HG03045 (cell line): ENCODE data around the gene CYBC1.
"Not testable (repeated sequence)": the region's sequence is repeated elsewhere in the genome, so short reads cannot be mapped to it uniquely, and the experiment has no call there.

ENCODE experiments used
- ATAC-seq: cut with Tn5 transposase; IDR thresholded peaks from one replicate; pipeline ENCODE4 v1.9.1; 2021; ENCODE audit warnings: mild to moderate bottlenecking, moderate library complexity; ENCODE audit not compliant: unreplicated experiment

CYBC1 gene

GRCh38 chr17:82435601-82436583, 14.7 kb downstream of the CYBC1 start:
- ATAC-seq = no peak

DNA sequence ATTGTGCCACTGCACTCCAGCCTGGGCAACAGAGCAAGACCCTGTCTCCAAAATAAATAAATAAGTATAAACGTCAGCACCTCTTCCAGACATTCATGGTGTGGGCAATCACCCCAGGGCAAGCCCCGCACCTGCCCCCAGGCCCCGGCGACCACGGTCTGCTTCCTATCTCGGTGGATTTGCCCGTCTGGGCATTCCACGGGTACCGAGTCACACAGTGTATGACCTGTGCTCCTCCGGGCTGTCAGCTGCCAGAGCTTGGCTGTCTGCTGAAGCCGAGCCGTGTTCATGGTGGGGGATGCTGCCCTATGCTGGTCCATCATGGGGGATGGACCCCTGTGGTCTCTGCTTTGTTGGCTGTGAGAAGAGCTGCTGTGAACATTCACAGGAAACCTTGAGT, 15.4 kb downstream of the CYBC1 start:
- no peak for ATAC-seq

- ATAC-seq = no peak
Observed at GRCh38 chr17:82434216-82434565, 16.4 kb downstream of the CYBC1 start.

DNA sequence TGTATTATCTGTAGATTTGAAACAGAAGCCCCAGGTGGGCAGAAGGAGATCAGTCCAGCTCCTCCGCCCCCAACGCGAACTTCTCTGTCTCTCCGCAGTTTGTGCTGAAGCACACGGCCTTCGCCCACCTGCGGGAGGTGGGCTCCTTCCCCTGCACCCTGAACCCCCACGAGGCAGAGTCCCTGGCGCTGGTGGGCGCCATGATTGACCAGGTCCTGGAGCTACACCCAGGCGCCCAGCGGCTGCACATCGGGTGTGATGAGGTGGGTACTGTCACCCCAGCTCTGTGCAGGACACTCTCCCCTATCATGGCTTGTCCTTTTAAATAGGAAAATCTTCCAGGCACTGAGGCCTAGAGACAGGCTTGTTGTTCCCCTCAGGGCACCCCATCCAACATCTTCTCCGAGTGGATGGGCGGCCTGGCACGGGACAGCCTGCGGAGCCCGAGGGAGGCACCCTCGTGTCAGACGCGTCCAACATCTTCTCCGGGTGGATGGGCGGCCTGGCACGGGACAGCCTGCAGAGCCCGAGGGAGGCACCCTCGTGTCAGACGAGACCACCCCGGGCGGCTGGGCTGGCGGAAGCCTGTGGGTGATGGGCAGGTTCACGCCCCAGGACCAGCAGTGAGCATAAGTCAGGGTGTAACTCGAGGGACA, 16.9 kb downstream of the CYBC1 start:
- ATAC-seq = no peak

DNA sequence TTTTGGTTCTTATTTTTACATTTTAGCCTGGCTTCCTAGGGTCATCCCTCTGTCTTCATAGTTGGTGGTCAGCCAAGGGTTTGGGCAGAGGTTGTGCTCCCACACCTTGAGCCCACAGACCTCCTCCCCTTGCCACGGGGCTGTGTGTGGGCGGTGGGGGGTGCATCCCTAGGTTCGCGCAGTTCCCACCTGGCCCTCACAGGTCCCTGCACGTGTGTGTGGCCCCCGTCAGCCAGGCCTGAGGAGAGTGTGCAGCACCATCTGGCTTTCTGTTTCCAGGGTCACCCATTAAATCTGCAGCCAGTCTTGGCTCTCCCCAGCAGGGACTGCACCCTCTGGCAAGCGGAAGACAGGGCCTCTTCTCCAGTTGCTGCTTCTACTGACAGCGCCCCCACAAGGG, 18.5 kb downstream of the CYBC1 start:
- ATAC-seq = no peak

GRCh38 chr17:82429824-82430223, 20.7 kb downstream of the CYBC1 start:
- no peak for ATAC-seq

GRCh38 chr17:82428546-82428945, 22.0 kb downstream of the CYBC1 start:
- no peak for ATAC-seq

- ATAC-seq = no peak
Observed at GRCh38 chr17:82424863-82425159, 25.7 kb downstream of the CYBC1 start.

DNA sequence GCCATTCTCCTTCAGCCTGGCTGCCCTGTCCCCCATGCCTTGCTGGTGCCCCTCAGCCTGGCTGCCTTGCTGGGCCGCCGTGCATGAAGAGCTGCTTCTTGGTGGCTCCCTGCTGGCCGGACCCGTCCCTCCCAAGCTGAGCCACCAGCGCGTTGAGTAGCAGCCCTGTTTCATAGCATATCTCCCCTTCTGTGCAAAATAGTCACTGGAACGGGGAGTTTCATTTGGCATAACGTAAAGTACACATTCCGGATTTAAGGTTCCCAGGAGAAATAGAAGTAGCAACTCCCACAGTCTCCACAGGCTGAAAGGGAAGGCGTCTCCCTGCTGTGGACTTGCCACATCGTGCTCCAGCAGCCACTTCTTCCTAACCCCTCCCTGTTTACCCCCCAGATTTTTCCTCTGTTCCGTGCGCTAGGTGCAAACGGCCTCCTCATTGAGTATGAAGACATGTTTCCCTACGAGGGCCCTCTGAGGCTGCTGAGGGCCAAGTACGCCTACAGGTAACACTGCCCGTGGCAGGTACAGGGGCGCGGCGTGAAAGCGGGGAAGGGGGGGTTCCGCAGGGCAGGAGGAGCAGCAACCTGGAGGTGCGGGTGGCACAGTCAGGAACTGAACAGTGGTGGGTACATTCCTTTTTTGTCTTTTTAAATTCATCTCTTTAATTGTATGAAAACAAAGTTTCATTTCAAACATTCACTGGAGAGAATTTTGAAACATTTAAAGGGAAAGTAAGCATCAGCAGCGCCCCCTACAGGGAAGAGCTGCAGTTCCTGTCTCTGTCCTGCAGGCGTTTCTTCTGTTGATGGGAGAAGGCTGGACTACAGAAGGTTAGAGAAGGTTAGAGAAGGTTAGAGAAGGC, 26.3 kb downstream of the CYBC1 start:
- ATAC-seq = no peak

- ATAC-seq = no peak
Observed at GRCh38 chr17:82419540-82419939, 31.0 kb downstream of the CYBC1 start.

GRCh38 chr17:82418001-82418986, 32.3 kb downstream of the CYBC1 start, which contains the start of the genes HEXD and OGFOD3:
HEXD (plus strand) TSS chr17:82418347; CDS start chr17:82419800, 1,453 bp downstream.
OGFOD3 (minus strand) TSS chr17:82418586; CDS start chr17:82418485, 101 bp downstream.
- peak; percentile 87 for ATAC-seq

GRCh38 chr17:82416771-82417170, 33.8 kb downstream of the CYBC1 start:
- ATAC-seq = no peak

DNA sequence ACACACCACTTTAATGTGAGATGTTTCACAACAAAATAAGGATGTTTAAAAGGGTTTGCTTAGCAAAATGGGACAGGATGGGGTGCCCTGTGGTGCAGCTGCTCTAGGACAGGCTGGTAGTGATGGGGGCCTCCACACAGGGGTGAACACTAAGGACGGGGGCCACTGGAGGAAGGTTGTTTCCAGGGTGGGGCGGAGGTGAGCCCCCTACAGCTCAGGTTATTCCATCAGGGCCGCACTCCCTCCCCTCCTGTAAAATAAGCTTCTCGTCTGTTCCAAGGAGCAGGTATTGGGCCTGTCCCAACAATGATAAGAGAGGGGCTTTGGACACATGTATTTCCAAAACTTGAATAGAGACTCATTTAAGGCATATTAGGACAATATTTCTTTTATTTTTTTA, 34.3 kb downstream of the CYBC1 start:
- no peak for ATAC-seq

GRCh38 chr17:82415786-82416185, 34.8 kb downstream of the CYBC1 start:
- ATAC-seq = no peak

GRCh38 chr17:82415336-82415735, 35.2 kb downstream of the CYBC1 start:
- no peak for ATAC-seq

- no peak for ATAC-seq
Observed at GRCh38 chr17:82414548-82415281, 35.8 kb downstream of the CYBC1 start.

DNA sequence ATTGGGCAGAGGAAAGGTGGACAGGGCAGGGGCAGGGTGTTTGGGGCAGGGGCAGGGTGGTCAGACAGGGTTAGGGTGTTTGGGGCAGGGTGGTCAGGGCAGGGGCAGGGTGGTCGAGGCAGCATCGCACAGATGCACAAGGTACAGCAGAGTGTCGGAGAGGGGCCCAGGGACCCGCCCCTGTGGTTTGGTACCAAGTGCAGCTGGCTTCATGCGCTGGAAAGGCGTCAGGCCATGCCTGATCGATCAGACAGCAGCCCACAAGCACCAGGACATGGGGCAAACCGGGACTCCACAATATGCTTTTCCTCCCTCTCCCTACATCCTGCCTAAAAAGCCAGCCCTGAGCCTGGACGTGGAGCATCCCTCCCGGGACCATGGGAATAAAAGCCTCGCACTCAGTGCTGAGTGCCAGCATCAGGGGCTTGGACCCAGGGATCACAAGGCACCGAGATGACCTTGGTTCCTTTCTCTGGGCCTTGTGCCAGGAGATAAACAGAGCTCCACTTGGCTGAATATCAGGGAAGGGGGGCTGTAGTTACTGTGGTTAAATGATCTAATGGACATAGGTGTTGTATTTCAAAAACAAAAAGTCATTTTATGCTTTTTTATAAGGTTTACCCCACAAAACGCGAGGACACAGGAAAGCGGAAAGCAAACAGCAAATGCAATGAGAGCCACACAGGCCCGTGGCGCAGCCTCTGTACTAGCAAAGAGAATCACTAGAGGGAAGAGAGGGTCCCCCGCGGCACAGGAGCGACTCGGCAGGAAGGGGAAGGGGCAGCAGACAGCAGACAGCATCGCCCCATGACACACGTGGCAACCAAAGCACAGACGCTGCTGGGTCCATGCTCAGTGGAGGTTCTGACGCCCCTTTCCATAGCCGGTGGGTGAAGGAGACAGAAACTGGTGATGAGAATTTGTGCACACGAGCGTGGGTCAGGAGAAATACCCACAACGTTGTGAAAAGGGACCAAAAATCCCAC, 37.7 kb downstream of the CYBC1 start:
- no peak for ATAC-seq

DNA sequence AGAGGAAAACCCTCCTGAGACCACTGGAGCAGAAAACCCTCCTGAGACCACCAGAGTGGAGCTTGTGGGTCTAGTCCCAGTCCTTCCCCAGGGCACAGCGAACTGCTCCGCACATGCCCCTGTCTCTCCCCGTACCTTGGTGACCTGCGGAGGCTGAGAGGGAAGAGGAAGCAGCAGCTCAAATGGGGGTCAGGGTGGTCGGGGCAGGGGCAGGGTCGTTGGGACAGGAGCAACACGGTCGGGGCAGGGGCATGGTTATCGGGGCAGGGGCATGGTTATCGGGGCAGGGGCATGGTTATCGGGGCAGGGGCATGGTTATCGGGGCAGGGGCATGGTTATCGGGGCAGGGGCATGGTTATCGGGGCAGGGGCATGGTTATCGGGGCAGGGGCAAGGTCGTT, 38.5 kb downstream of the CYBC1 start:
- ATAC-seq = not testable (repeated sequence)
